ENCODE data around the gene ARPC2. TPM values are rescaled to one million over a fixed set of nuclear protein-coding genes. Genes with fewer than 3 reads are reported as not detected.

The ARPC2 gene
- total RNA-seq, 1 donor from 2014 or later: 458 TPM

GRCh38 chr2:218295029-218295428 is 78.0 kb downstream of the ARPC2 start:
- TF ChIP-seq CTCF (conservative IDR thresholded peaks at IDR 0.05; ENCODE audit: low read depth, low read length): no peak
- H3K4me3 ChIP-seq (ENCODE audit: low read depth, low read length): no peak overlapping the region
- no peak for DNase-seq (ENCODE audit: low read depth)

- TF ChIP-seq CTCF (conservative IDR thresholded peaks at IDR 0.05; ENCODE audit: low read depth, low read length): no peak
- no peak overlapping the region for H3K4me3 ChIP-seq (ENCODE audit: low read depth, low read length)
- no peak for DNase-seq (ENCODE audit: low read depth)
Measured at GRCh38 chr2:218296200-218296599, 79.2 kb downstream of the ARPC2 start.

- peak; percentile 7 for TF ChIP-seq CTCF (conservative IDR thresholded peaks at IDR 0.05; ENCODE audit: low read depth, low read length)
- H3K4me3 ChIP-seq (ENCODE audit: low read depth, low read length): no peak overlapping the region
- DNase-seq (ENCODE audit: low read depth): no peak
Measured at GRCh38 chr2:218296847-218297246, 79.9 kb downstream of the ARPC2 start.

- no peak overlapping the region for H3K4me3 ChIP-seq (ENCODE audit: low read depth, low read length)
- DNase-seq (ENCODE audit: low read depth): no peak
- no peak for TF ChIP-seq CTCF (conservative IDR thresholded peaks at IDR 0.05; ENCODE audit: low read depth, low read length)
Measured at GRCh38 chr2:218298314-218298875, 81.4 kb downstream of the ARPC2 start.

GRCh38 chr2:218300141-218300540 is 83.2 kb downstream of the ARPC2 start:
- H3K4me3 ChIP-seq (ENCODE audit: low read depth, low read length): no peak overlapping the region
- no peak for DNase-seq (ENCODE audit: low read depth)
- no peak for TF ChIP-seq CTCF (conservative IDR thresholded peaks at IDR 0.05; ENCODE audit: low read depth, low read length)

- DNase-seq (ENCODE audit: low read depth): no peak
- no peak overlapping the region for H3K4me3 ChIP-seq (ENCODE audit: low read depth, low read length)
- TF ChIP-seq CTCF (conservative IDR thresholded peaks at IDR 0.05; ENCODE audit: low read depth, low read length): peak; percentile 96
Measured at GRCh38 chr2:218301176-218301819, 84.3 kb downstream of the ARPC2 start.

Other genes starting within 250 kb of the ARPC2 start
- gene TNS1, start 214.2 kb upstream of the ARPC2 start, total RNA-seq: 4.3 and 25.1 TPM in 2 replicates
- gene RUFY4, start 147.9 kb upstream of the ARPC2 start, total RNA-seq: not detected in 2 replicates
- gene CXCR2, start 91.2 kb upstream of the ARPC2 start, total RNA-seq: not detected in 2 replicates
- gene CXCR1, start 50.2 kb upstream of the ARPC2 start, total RNA-seq: not detected in 2 replicates
- 1.0 and 2.3 TPM in 2 replicates for gene GPBAR1, start 43.8 kb downstream of the ARPC2 start, total RNA-seq
- gene AAMP, start 52.9 kb downstream of the ARPC2 start, total RNA-seq: 119 and 173 TPM in 2 replicates
- gene PNKD, start 53.3 kb downstream of the ARPC2 start, total RNA-seq: 53.3 and 55.3 TPM in 2 replicates
- 109 and 165 TPM in 2 replicates for gene TMBIM1, start 75.3 kb downstream of the ARPC2 start, total RNA-seq
- gene CATIP, start 139.7 kb downstream of the ARPC2 start, total RNA-seq: not detected in 2 replicates
- 0.22 TPM in 1 of 2 replicates, not detected in the other for gene SLC11A1, start 165.1 kb downstream of the ARPC2 start, total RNA-seq
- gene CTDSP1, start 182.7 kb downstream of the ARPC2 start, total RNA-seq: 49.0 and 65.5 TPM in 2 replicates
- not detected in 2 replicates for gene VIL1, start 201.9 kb downstream of the ARPC2 start, total RNA-seq

All from epithelial cell of proximal tubule (primary cell).